ENCODE measurements around the gene RSPH1.

Gene RSPH1

DNA sequence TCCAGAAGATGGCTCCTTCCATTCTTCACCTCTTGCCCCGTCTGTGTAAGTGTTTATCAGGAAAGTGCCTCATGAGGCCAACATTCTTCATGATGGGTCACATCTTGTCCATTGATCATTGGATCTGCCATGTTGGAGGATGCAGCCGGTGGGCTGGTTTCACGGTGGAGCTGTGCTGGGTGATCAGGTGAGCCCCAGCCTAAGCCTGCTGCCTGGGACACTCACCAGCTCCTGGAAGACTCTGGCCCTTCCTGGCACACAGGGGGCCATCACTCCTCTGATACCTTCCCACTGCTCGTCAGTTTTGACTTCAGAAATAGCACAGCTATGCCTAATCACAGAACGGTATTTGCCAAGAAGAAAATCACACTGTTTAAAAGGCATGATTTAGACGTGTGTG, 54.1 kb downstream of the RSPH1 start:
- H3K4me1 ChIP-seq (ENCODE audit: control insufficient read depth in 1 of 2, insufficient read depth in 2 of 2, low read length in 2 of 2): no peaks in the 10 kb centered on the region
- no peak overlapping the region for H2AK5ac ChIP-seq (ENCODE audit: low read length)
- H4K91ac ChIP-seq (ENCODE audit: low read depth, low read length): no peak overlapping the region
- no peak overlapping the region for H3K18ac ChIP-seq (ENCODE audit: low read length)
- H3K4me2 ChIP-seq (ENCODE audit: low read length): no peak overlapping the region
- H3K27me3 ChIP-seq (ENCODE audit: insufficient read depth, low read length): no peaks in the 10 kb centered on the region
- no peak overlapping the region for H2BK5ac ChIP-seq (ENCODE audit: low read depth, low read length, poor library complexity)
- no peaks in the 10 kb centered on the region for H3K79me1 ChIP-seq (ENCODE audit: low read length)
- no peak overlapping the region for H2BK12ac ChIP-seq (ENCODE audit: low read length)
- no peaks in the 10 kb centered on the region for H3K36me3 ChIP-seq (ENCODE audit: control insufficient read depth in 1 of 2, insufficient read depth in 2 of 2, low read length in 2 of 2)
- DNase-seq: no peak
- H3K9ac ChIP-seq (ENCODE audit: low read length): no peak overlapping the region
- no peak overlapping the region for H3K27ac ChIP-seq (ENCODE audit: low read depth, low read length)
- no peak overlapping the region for H3K14ac ChIP-seq (ENCODE audit: low read length)
- H4K8ac ChIP-seq (ENCODE audit: low read depth, low read length): no peak overlapping the region
- H4K12ac ChIP-seq (ENCODE audit: low read depth, low read length): no peak overlapping the region
- H2AFZ ChIP-seq (ENCODE audit: insufficient read depth, low read length, poor library complexity): no peak overlapping the region
- no peak overlapping the region for H3K4ac ChIP-seq (ENCODE audit: low read depth, low read length)
- H3K79me2 ChIP-seq (ENCODE audit: control insufficient read depth, insufficient read depth, low read length, poor library complexity): no peaks in the 10 kb centered on the region
- H3K23ac ChIP-seq (ENCODE audit: low read length): no peak overlapping the region
- H3K4me3 ChIP-seq (ENCODE audit: low read depth, low read length): no peak overlapping the region
- H3K9me3 ChIP-seq (ENCODE audit: insufficient read depth, low read depth, low read length): peaks cover 4% of the 10 kb centered on the region
- no peak overlapping the region for H2BK120ac ChIP-seq (ENCODE audit: insufficient read depth, low read length, poor library complexity)
- no CpG with 5 or more reads among the region's 6 CpGs for WGBS (ENCODE audit: extremely low coverage, insufficient coverage, insufficient read length)

DNA sequence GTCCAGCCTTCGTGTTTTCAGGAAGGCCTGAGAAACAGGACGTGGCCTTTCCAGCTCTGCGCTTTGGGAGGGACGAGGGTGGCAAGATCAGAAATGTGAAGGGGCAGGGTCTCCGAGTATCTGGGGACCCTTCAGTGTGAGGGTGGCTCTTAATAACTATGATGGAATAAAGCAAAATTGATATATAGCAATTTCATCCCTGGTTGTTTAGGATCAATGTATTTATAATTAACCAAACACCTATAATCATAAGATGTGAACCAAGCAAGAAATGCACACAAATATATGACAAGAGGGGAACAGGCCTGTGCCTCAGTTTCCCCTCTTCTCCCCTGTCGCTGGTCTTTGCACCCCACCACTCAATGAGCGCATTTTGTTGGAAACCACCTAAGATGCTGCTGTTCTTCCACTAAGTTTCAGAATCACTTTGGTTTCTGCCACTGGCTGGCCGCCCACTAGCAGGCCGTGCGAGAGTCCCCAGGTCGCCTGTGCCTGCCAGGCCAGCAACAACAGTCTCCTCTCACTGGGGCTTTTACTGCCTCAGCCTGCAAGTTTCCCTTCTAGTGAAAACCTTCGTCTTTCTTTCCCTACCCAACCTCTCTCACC, 55.7 kb downstream of the RSPH1 start:
- H2BK120ac ChIP-seq (ENCODE audit: insufficient read depth, low read length, poor library complexity): no peak overlapping the region
- WGBS (ENCODE audit: extremely low coverage, insufficient coverage, insufficient read length): no CpG with 5 or more reads among the region's 12 CpGs

DNA sequence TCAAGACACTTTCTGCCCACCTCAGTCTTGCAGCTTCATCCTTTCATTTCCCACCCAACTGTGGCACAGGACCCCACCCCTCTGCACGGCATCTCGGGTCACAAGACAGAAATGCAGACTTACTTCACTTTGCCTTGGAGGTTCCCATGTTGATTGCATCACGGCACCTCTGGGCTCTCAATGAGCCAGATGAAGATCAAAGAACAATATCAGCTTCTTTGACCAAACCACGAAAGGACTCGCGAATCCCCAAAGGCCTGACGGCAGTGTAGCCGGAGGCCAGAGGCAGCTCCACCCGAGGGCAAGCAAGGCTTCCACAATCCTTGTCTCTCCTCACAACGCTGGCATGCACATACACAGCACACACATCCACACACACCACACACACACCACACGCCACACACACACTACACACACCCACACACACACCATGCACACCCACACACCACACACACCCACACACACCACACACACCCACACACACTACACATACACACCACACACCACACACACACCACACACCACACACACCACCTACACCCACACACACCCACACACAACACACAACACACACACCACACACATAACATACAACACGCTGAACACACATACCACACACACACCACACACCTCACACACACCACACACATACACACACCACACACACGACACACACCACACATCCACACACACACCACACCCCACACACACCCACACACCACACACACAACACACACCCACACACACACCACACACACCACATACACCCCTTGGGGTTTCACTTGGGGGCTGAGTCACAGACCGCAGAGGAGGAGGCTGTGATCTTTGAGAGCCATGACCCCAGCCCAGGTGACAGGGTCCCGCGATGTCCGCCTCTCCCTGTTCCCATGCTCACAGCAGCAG, 56.5 kb downstream of the RSPH1 start:
- H3K27me3 ChIP-seq (ENCODE audit: insufficient read depth, low read length): no peaks in the 10 kb centered on the region
- H3K18ac ChIP-seq (ENCODE audit: low read length): no peak overlapping the region
- H3K23ac ChIP-seq (ENCODE audit: low read length): no peak overlapping the region
- DNase-seq: no peak
- H2BK120ac ChIP-seq (ENCODE audit: insufficient read depth, low read length, poor library complexity): no peak overlapping the region
- H4K8ac ChIP-seq (ENCODE audit: low read depth, low read length): no peak overlapping the region
- H2AK5ac ChIP-seq (ENCODE audit: low read length): no peak overlapping the region
- H3K27ac ChIP-seq (ENCODE audit: low read depth, low read length): no peak overlapping the region
- H3K36me3 ChIP-seq (ENCODE audit: control insufficient read depth in 1 of 2, insufficient read depth in 2 of 2, low read length in 2 of 2): no peaks in the 10 kb centered on the region
- no peak overlapping the region for H2BK5ac ChIP-seq (ENCODE audit: low read depth, low read length, poor library complexity)
- no peaks in the 10 kb centered on the region for H3K79me2 ChIP-seq (ENCODE audit: control insufficient read depth, insufficient read depth, low read length, poor library complexity)
- H3K4ac ChIP-seq (ENCODE audit: low read depth, low read length): no peak overlapping the region
- no peak overlapping the region for H3K4me2 ChIP-seq (ENCODE audit: low read length)
- WGBS (ENCODE audit: extremely low coverage, insufficient coverage, insufficient read length): 93% methylated on average over 2 of the region's 17 CpGs
- H2AFZ ChIP-seq (ENCODE audit: insufficient read depth, low read length, poor library complexity): no peak overlapping the region
- H4K91ac ChIP-seq (ENCODE audit: low read depth, low read length): no peak overlapping the region
- no peak overlapping the region for H2BK12ac ChIP-seq (ENCODE audit: low read length)
- no peaks in the 10 kb centered on the region for H3K79me1 ChIP-seq (ENCODE audit: low read length)
- H4K12ac ChIP-seq (ENCODE audit: low read depth, low read length): no peak overlapping the region
- H3K9me3 ChIP-seq (ENCODE audit: insufficient read depth, low read depth, low read length): peaks cover 4% of the 10 kb centered on the region
- no peak overlapping the region for H3K9ac ChIP-seq (ENCODE audit: low read length)
- H3K14ac ChIP-seq (ENCODE audit: low read length): no peak overlapping the region
- H3K4me3 ChIP-seq (ENCODE audit: low read depth, low read length): peak overlapping the region; percentile 42
- no peaks in the 10 kb centered on the region for H3K4me1 ChIP-seq (ENCODE audit: control insufficient read depth in 1 of 2, insufficient read depth in 2 of 2, low read length in 2 of 2)

More for the DNA sequence above, 55.7 kb downstream of the RSPH1 start:
- Histone ChIP-seq H2BK5ac (ENCODE audit: low read depth, low read length, poor library complexity) (no peak overlapping the region), H2AK5ac (ENCODE audit: low read length) (no peak overlapping the region), H3K27ac (ENCODE audit: low read depth, low read length) (no peak overlapping the region), H3K4ac (ENCODE audit: low read depth, low read length) (no peak overlapping the region), H3K36me3 (ENCODE audit: control insufficient read depth in 1 of 2, insufficient read depth in 2 of 2, low read length in 2 of 2) (no peaks in the 10 kb centered on the region), H3K9ac (ENCODE audit: low read length) (no peak overlapping the region), H4K91ac (ENCODE audit: low read depth, low read length) (no peak overlapping the region), H3K9me3 (ENCODE audit: insufficient read depth, low read depth, low read length) (peaks cover 4% of the 10 kb centered on the region), H3K4me3 (ENCODE audit: low read depth, low read length) (no peak overlapping the region), H3K14ac (ENCODE audit: low read length) (no peak overlapping the region), H3K4me2 (ENCODE audit: low read length) (no peak overlapping the region), H3K23ac (ENCODE audit: low read length) (no peak overlapping the region), H3K27me3 (ENCODE audit: insufficient read depth, low read length) (no peaks in the 10 kb centered on the region), H3K79me1 (ENCODE audit: low read length) (no peaks in the 10 kb centered on the region), H4K12ac (ENCODE audit: low read depth, low read length) (no peak overlapping the region), H4K8ac (ENCODE audit: low read depth, low read length) (no peak overlapping the region), H3K18ac (ENCODE audit: low read length) (no peak overlapping the region), H2BK12ac (ENCODE audit: low read length) (no peak overlapping the region), H2AFZ (ENCODE audit: insufficient read depth, low read length, poor library complexity) (no peak overlapping the region), H3K79me2 (ENCODE audit: control insufficient read depth, insufficient read depth, low read length, poor library complexity) (no peaks in the 10 kb centered on the region), H3K4me1 (ENCODE audit: control insufficient read depth in 1 of 2, insufficient read depth in 2 of 2, low read length in 2 of 2) (no peaks in the 10 kb centered on the region)
- DNase-seq: no peak

DNA sequence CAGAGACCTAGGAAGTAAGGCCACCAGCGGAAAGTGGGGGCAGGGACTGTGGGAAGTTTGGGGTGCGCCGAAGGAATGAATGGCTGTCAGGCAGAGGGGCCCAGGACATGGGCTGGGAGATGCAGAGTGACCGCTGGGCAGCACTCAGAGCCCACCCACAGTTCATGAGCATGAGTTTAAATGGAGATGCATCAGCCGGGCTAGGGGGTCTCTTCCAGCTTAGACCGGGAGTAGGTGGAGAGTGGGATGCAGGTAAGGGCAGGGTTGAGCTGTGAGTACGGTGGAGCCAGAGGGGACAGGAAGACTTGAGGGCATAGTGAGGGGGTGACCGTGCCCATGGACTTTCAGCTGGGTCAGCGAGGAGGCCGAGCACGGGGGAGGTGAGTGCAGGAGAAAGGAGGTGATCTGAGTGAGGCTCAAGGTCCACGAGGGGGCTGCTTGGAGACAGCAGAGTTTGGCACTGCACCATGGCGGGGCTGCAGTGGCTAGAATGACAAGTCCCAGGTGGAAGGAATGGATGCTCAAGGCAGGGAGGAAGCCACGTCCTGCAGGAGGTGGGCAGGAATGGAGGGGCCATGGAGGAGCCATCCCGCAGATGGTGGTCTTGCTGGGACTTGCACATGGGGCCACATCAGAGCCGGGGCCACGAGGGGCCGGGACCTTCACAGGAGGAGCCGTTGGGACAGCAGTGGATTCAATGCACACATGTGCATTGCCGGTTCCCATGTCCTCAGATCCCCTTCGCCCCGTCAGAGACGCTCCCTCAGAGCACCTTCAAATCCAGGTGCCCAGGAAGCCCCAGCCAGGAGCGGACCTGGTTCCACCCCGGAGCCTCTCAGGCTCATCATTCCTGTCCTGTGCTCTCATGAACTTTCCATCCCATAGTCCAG, 57.5 kb downstream of the RSPH1 start:
- no peak overlapping the region for H3K4me3 ChIP-seq (ENCODE audit: low read depth, low read length)
- no peaks in the 10 kb centered on the region for H3K36me3 ChIP-seq (ENCODE audit: control insufficient read depth in 1 of 2, insufficient read depth in 2 of 2, low read length in 2 of 2)
- H2AK5ac ChIP-seq (ENCODE audit: low read length): no peak overlapping the region
- no peak overlapping the region for H3K23ac ChIP-seq (ENCODE audit: low read length)
- H3K18ac ChIP-seq (ENCODE audit: low read length): no peak overlapping the region
- H4K12ac ChIP-seq (ENCODE audit: low read depth, low read length): no peak overlapping the region
- no peak overlapping the region for H4K91ac ChIP-seq (ENCODE audit: low read depth, low read length)
- no peaks in the 10 kb centered on the region for H3K79me1 ChIP-seq (ENCODE audit: low read length)
- H3K9ac ChIP-seq (ENCODE audit: low read length): no peak overlapping the region
- no peak overlapping the region for H3K4ac ChIP-seq (ENCODE audit: low read depth, low read length)
- no peaks in the 10 kb centered on the region for H3K79me2 ChIP-seq (ENCODE audit: control insufficient read depth, insufficient read depth, low read length, poor library complexity)
- no CpG with 5 or more reads among the region's 25 CpGs for WGBS (ENCODE audit: extremely low coverage, insufficient coverage, insufficient read length)
- H2BK12ac ChIP-seq (ENCODE audit: low read length): no peak overlapping the region
- no peak for DNase-seq
- no peak overlapping the region for H2BK5ac ChIP-seq (ENCODE audit: low read depth, low read length, poor library complexity)
- no peak overlapping the region for H3K27ac ChIP-seq (ENCODE audit: low read depth, low read length)
- H2AFZ ChIP-seq (ENCODE audit: insufficient read depth, low read length, poor library complexity): no peak overlapping the region
- no peak overlapping the region for H4K8ac ChIP-seq (ENCODE audit: low read depth, low read length)
- H3K9me3 ChIP-seq (ENCODE audit: insufficient read depth, low read depth, low read length): peaks cover 4% of the 10 kb centered on the region
- no peaks in the 10 kb centered on the region for H3K4me1 ChIP-seq (ENCODE audit: control insufficient read depth in 1 of 2, insufficient read depth in 2 of 2, low read length in 2 of 2)
- no peak overlapping the region for H2BK120ac ChIP-seq (ENCODE audit: insufficient read depth, low read length, poor library complexity)
- no peak overlapping the region for H3K14ac ChIP-seq (ENCODE audit: low read length)
- no peaks in the 10 kb centered on the region for H3K27me3 ChIP-seq (ENCODE audit: insufficient read depth, low read length)
- H3K4me2 ChIP-seq (ENCODE audit: low read length): no peak overlapping the region

Measured in trophoblast cell (in vitro differentiated cells and primary cell).